ENCODE data around the gene PPARG. TPM values are rescaled to one million over a fixed set of nuclear protein-coding genes. Genes with fewer than 3 reads are reported as not detected.

The PPARG gene
- total and polyA plus RNA-seq, 2 of the 8 experiments (the other 6 are each of a cell fraction or from before 2014, with no cell fraction given): 0.06 TPM; not detected in 1

- TF ChIP-seq SIN3A (conservative IDR thresholded peaks at IDR 0.05 in 1 of 2, IDR thresholded peaks at IDR 0.05 in 1 of 2; ENCODE audit: low read depth in 1 of 2, low read length in 2 of 2): no peak
These were observed 178.9 kb downstream of the PPARG start (continued) for GRCh38 chr3:12467746-12468145.
